ENCODE results near the gene STAT4.

DNA sequence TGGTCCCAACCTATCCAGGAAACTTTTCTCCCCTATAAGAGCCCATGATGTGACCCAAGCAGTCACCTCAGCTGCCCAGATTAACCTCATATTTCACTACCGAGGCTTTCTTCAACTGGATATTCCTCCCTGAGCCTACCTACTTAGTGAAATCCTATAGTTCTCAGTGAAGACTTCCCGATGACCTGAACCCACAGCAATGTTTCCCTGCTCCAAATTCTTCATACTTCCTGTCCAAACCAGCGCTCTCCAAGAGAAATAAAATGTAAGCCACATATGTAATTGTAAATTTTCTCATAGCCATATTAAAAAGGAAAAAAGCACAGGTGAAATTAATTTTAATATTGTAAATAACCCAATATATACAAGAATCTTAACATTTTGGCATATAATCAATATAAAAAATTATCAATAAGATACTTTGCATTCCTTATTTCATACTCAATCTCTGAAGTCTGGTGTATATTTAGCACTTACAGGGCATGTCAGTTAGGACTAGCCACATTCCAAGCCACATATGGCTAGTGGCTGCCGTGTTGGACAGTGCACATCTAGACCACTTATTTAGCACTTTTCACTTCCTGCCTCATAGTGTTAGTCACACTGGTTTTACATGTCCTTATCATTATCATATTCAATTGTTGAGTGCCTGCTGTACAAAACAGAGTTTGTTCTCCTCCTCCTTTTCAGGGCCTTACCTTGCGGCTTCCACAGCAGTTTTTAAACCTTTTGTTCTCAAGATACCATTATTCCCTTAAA is 1.9 kb upstream of the STAT4 start:
- TF ChIP-seq CTCF (IDR thresholded peaks at IDR 0.05; ENCODE audit: low read depth, low read length, poor library complexity, severe bottlenecking) (no peak), EZH2phosphoT487 (IDR thresholded peaks at IDR 0.05; ENCODE audit: borderline replicate concordance, low read length) (no peak)
